GM12878 (cell line): ENCODE data around the gene LTBP4. TPM values are rescaled to one million over a fixed set of nuclear protein-coding genes. Genes with fewer than 3 reads are reported as not detected.
A peak's percentile ranks its signal among the peaks of the same experiment; 100 is the strongest.

ENCODE experiments used
- BHLHE40 ChIP-seq, 2 experiments: fragments of 450-650 bp in 1 of 2; IDR thresholded peaks; 2 replicates each; pipeline ENCODE4 v1.6.1; 2011 to 2017; ENCODE audit warnings: low read depth in 2 of 2, borderline replicate concordance in 1 of 2, improper control_type of control experiment in 1 of 2, low read length in 1 of 2, mild to moderate bottlenecking in 1 of 2
- E2F8 ChIP-seq: fragments of 450-650 bp; IDR thresholded peaks from 2 replicates; pipeline ENCODE4 v1.6.1; 2018; ENCODE audit warnings: mild to moderate bottlenecking, low read depth, moderate library complexity; ENCODE audit not compliant: partially characterized antibody
- EZH2 ChIP-seq: IDR thresholded peaks from 2 replicates; pipeline ENCODE4 v1.6.1; 2012; ENCODE audit warnings: low read depth, mild to moderate bottlenecking, control low read depth, inconsistent platforms, low read length, borderline replicate concordance; ENCODE audit not compliant: control insufficient read depth
- GATAD2B ChIP-seq: fragments of 450-650 bp; conservative IDR thresholded peaks from 2 replicates; pipeline ENCODE4 v1.6.1; 2017; ENCODE audit warnings: low read depth, mild to moderate bottlenecking, moderate library complexity
- HCFC1 ChIP-seq: fragments of 150-350 bp; IDR thresholded peaks from 2 replicates; pipeline ENCODE4 v1.6.1; 2014; ENCODE audit warnings: low read length
- IKZF2 ChIP-seq, 2 experiments: fragments of 450-650 bp; IDR thresholded peaks; 2 replicates each; pipeline ENCODE4 v1.6.1; 2017; ENCODE audit warnings: mild to moderate bottlenecking in 2 of 2, moderate library complexity in 2 of 2
- MLLT1 ChIP-seq: fragments of 450-650 bp; IDR thresholded peaks from 2 replicates; pipeline ENCODE4 v1.6.1; 2016; ENCODE audit warnings: mild to moderate bottlenecking
- PML ChIP-seq: IDR thresholded peaks from 2 replicates; pipeline ENCODE4 v1.6.1; 2012; ENCODE audit warnings: low read length, inconsistent platforms
- RELB ChIP-seq: fragments of 450-650 bp; IDR thresholded peaks from 2 replicates; pipeline ENCODE4 v1.6.1; 2017; ENCODE audit warnings: low read depth, mild to moderate bottlenecking, moderate library complexity
- SP1 ChIP-seq: IDR thresholded peaks from one replicate; pipeline ENCODE4 v1.6.1; 2011; ENCODE audit warnings: low read depth, low read length
- SREBF2 ChIP-seq: IDR thresholded peaks from 2 replicates; pipeline ENCODE4 v1.6.1; 2012; ENCODE audit warnings: mild to moderate bottlenecking, low read length
- ZNF207 ChIP-seq: fragments of 450-650 bp; IDR thresholded peaks from 2 replicates; pipeline ENCODE4 v1.6.1; 2014; ENCODE audit warnings: antibody characterized with exemption, mild to moderate bottlenecking, borderline replicate concordance
- ZSCAN29 ChIP-seq: fragments of 450-650 bp; IDR thresholded peaks from 2 replicates; pipeline ENCODE4 v1.6.1; 2017; ENCODE audit warnings: mild to moderate bottlenecking, moderate library complexity
- polyA plus RNA-seq, 11 experiments: library from polyadenylated mRNA; depleted of rRNA in 4 of 11; unstranded in 6 of 11; stranded (reverse) in 5 of 11; fragments of >200 nt; fragmentation: Nextera tagmentation in 4 of 11; fragmentation: Illumina TruSeq in 1 of 11; extraction: Ambion mirVana in 4 of 11; extraction: Trizol in 1 of 11; gene quantifications; 1 replicate in 1 of 11; 2 replicates in 10 of 11; pipeline versions ENCODE4 v1.2.1 to v1.2.3, GENCODE V29; 2011 to 2016; ENCODE audit warnings: inconsistent platforms in 2 of 11, missing spikeins in 2 of 11, low read depth in 1 of 11
- total RNA-seq, 4 experiments: library from RNA; depleted of rRNA in 3 of 4; stranded (reverse); fragments of >200 nt in 3 of 4; fragmentation: Illumina TruSeq in 1 of 4; extraction: Trizol in 1 of 4; gene quantifications; 2 replicates each; pipeline versions ENCODE4 v1.2.1 to v1.2.3, GENCODE V29; 2013 to 2021

The LTBP4 gene
- total and polyA plus RNA-seq, 10 of the 15 experiments (the other 5 are each of a cell fraction or from before 2014, with no cell fraction given) = 0.09 to 34.6 (median 8.5) TPM; not detected in 1

- TF ChIP-seq BHLHE40 (IDR thresholded peaks at IDR 0.05; ENCODE audit: borderline replicate concordance in 1 of 2, low read depth in 2 of 2, low read length in 1 of 2) (peak; percentile 13 to 62; a peak in 1 of 4 replicates), HCFC1 (no peak), GATAD2B (peak; percentile 26; the same call in 1 of the 2 replicates), SREBF2 (no peak), EZH2 (no peak), IKZF2 (IDR thresholded peaks at IDR 0.05) (peak in 1 of 2 experiments; percentile 22; a peak in 1 of 4 replicates), PML (no peak), ZSCAN29 (no peak), E2F8 (peak; percentile 58), RELB (peak; percentile 39; the same call in 1 of the 2 replicates), MLLT1 (peak; percentile 35; the same call in 1 of the 2 replicates), SP1 (peak; percentile 31), ZNF207 (peak; percentile 43; the same call in 1 of the 2 replicates)
Measured at GRCh38 chr19:40612831-40613689, 11.9 kb downstream of the LTBP4 start (continued).
